ENCODE data around the gene LIM2.

DNA sequence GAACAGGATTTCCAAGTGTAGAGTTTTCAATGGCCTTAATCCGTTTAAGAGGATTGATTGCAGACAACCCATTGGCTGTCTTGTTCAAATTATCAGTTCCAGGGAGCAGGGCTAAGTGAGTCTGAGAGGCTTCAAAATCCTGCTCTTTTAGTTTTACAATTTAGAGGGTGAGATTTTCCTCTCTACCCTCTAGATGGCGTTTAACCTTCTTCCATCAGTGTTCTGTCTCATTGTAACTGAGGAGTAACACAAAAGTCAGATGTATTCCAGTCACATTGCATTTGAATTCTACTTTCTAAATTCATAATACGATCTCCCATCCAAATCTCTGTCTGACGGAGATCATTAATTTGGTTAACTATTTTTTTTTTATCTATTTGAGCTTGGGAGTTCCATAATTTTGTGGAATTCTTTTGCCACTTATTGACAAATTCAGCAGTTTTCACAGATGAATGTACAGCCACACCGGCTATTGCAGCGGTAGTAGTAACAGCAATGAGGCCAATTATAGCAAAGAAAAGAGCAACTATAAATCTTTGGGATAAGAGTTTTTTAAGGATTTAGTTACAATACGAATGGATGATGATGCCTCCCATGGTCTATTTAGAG lies 10.4 kb upstream of the LIM2 start:
- TF ChIP-seq CHD4 (IDR thresholded peaks at IDR 0.05; ENCODE audit: borderline replicate concordance) = no peak
- TF ChIP-seq, protein P1, sequence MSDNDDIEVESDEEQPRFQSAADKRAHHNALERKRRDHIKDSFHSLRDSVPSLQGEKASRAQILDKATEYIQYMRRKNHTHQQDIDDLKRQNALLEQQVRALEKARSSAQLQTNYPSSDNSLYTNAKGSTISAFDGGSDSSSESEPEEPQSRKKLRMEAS (IDR thresholded peaks at IDR 0.05) = no peak

Data from A549 (cell line).